Panc1 (cell line): ENCODE results near the gene SLC10A3. TPM values are rescaled to one million over a fixed set of nuclear protein-coding genes. Genes with fewer than 3 reads are reported as not detected.

Experiments
- ATAC-seq: fragments of 200-7000 bp; cut with Tn5 transposase; 2 replicates; pipeline ENCODE4 v1.9.1; 2020; ENCODE audit warnings: mild to moderate bottlenecking, moderate library complexity
- BruUV-seq: library from RNA; stranded (reverse); fragments of 400-500 nt; replicated peaks from 2 replicates; lab custom pipeline; 2021; lab: Mats Ljungman, UMichigan
- CTCF ChIA-PET: fragments of 300-600 bp; sonication (Branson Sonifier 250); formaldehyde crosslinking; loops from one replicate; lab custom pipeline; 2022; ENCODE audit warnings: antibody characterized with exemption; lab: Charles Lee
- POLR2A ChIA-PET: fragments of 300-600 bp; sonication (Branson Sonifier 250); formaldehyde crosslinking; loops from one replicate; lab custom pipeline; 2022; ENCODE audit warnings: antibody characterized with exemption; lab: Charles Lee
- DNase-seq: peaks from one replicate; pipeline ENCODE4 v3.0.0-alpha.2; 2010; ENCODE audit warnings: low read depth, low spot score
- H3K27ac ChIP-seq: 2 replicates; pipeline ENCODE4 v1.5.1; 2011; ENCODE audit warnings: mild to moderate bottlenecking, low read length, inconsistent platforms
- H3K27me3 ChIP-seq: fragments of 200-500 bp; sonication (Bioruptor generic); 2 replicates; pipeline ENCODE4 v1.6.0; 2014; ENCODE audit warnings: low read length, inconsistent platforms; ENCODE audit not compliant: control insufficient read depth, insufficient read depth
- H3K36me3 ChIP-seq: fragments of 200-500 bp; sonication (Bioruptor generic); 2 replicates; pipeline ENCODE4 v1.5.1; 2014; ENCODE audit warnings: inconsistent platforms, mild to moderate bottlenecking, low read length, moderate library complexity; ENCODE audit not compliant: control insufficient read depth, insufficient read depth
- H3K4me1 ChIP-seq: 2 replicates; pipeline ENCODE4 v1.5.1; 2011; ENCODE audit warnings: inconsistent platforms, mild to moderate bottlenecking, low read length, moderate library complexity; ENCODE audit not compliant: control insufficient read depth, insufficient read depth
- H3K4me3 ChIP-seq, 2 experiments: 2 replicates each; pipeline ENCODE4 v1.5.1; 2011 to 2012; ENCODE audit warnings: low read depth in 2 of 2, low read length in 2 of 2, mild to moderate bottlenecking in 2 of 2, inconsistent platforms in 1 of 2, moderate library complexity in 1 of 2
- H3K9me3 ChIP-seq: fragments of 200-500 bp; sonication (Bioruptor generic); 2 replicates; pipeline ENCODE4 v1.5.1; 2014; ENCODE audit warnings: low read depth, mild to moderate bottlenecking, inconsistent platforms, low read length, moderate library complexity; ENCODE audit not compliant: control insufficient read depth, insufficient read depth
- CTCF ChIP-seq: fragments of 450-650 bp; IDR thresholded peaks from 2 replicates; pipeline ENCODE4 v1.5.1; 2017; ENCODE audit warnings: mild to moderate bottlenecking
- POLR2AphosphoS5 ChIP-seq: IDR thresholded peaks from 2 replicates; pipeline ENCODE4 v1.6.1; 2012; ENCODE audit warnings: mild to moderate bottlenecking, low read depth, low read length, moderate library complexity
- REST ChIP-seq, 2 experiments: IDR thresholded peaks; 2 replicates each; pipeline ENCODE4 v1.6.1; 2011 to 2012; ENCODE audit warnings: low read depth in 2 of 2, control low read depth in 1 of 2, low read length in 1 of 2, mild to moderate bottlenecking in 1 of 2, moderate library complexity in 1 of 2; ENCODE audit not compliant: insufficient read depth in 1 of 2
- SIN3A ChIP-seq: IDR thresholded peaks from 2 replicates; pipeline ENCODE4 v1.6.1; 2012; ENCODE audit warnings: low read depth, mild to moderate bottlenecking, low read length, moderate library complexity, borderline replicate concordance; ENCODE audit not compliant: insufficient read depth
- TCF7L2 ChIP-seq: IDR thresholded peaks from 2 replicates; pipeline ENCODE4 v1.6.1; 2011; ENCODE audit warnings: mild to moderate bottlenecking, low read depth, low read length, inconsistent platforms
- in situ Hi-C: cut with HindIII; loops from 2 replicates; pipeline ENCODE4 v1.10.0; 2016; ENCODE audit warnings: low sequenced_read_pairs, low pct_unique_long_range_greater_than_20kb
- intact Hi-C: fragments of 100-400 bp; cut with micrococcal nuclease; formaldehyde crosslinking; loops from one replicate; pipeline ENCODE4 v1.10.0; 2022; ENCODE audit not compliant: unreplicated experiment
- microRNA-seq: library from miRNA; unstranded; fragments of <30 nt; microRNA quantifications from one replicate; pipeline ENCODE4 v1.1.0, GENCODE V29; 2020; ENCODE audit not compliant: unreplicated experiment
- total RNA-seq: library from RNA; stranded (reverse); gene quantifications from one replicate; pipeline ENCODE4 v1.2.1, GENCODE V29; 2021; ENCODE audit not compliant: unreplicated experiment

Gene SLC10A3
- total RNA-seq, 1 experiment from 2014 or later = 64.1 TPM

- ChIA-PET POLR2A (no interaction called here), CTCF (interaction anchor here (0.5 kb wide), 1 partner anchor 8 kb away, joined by 5 read pairs; no protein-coding TSS in a partner anchor)
- H3K27me3 ChIP-seq = no peaks in the 10 kb centered on the region
- peak overlapping the region; percentile 93 for H3K27ac ChIP-seq
- TF ChIP-seq TCF7L2 (no peak), SIN3A (0 out of 2 replicates have a peak, but pooled peaks have one; percentile 10), CTCF (no peak), POLR2AphosphoS5 (no peak), REST (IDR thresholded peaks at IDR 0.05; ENCODE audit: insufficient read depth in 1 of 2, low read depth in 2 of 2, low read length in 1 of 2) (peak in 1 of 2 experiments; percentile 18; a peak in 1 of 4 replicates)
- DNase-seq (no peak), ATAC-seq (no peak)
- H3K36me3 ChIP-seq = no peaks in the 10 kb centered on the region
- H3K4me1 ChIP-seq = peaks cover 22% of the 10 kb centered on the region
- BruUV-seq = TSS peak; percentile 24
- H3K4me3 ChIP-seq = peak overlapping the region; percentile 87 to 90
- intact Hi-C loops (no loop called here), in situ Hi-C loops (no loop called here)
- no peaks in the 10 kb centered on the region for H3K9me3 ChIP-seq
These were observed 52.2 kb downstream of the SLC10A3 start for GRCh38 chrX:154437971-154438893.

Small RNA genes lying within 50 kb of the gene (microRNA-seq; reads per million reads assigned to microRNA genes)
- 10.5 reads per million, percentile 30 among the genes with 10 or more reads in this experiment for gene MIR6858

Other genes with a start within 250 kb of the SLC10A3 start
- gene OPN1MW3, start 233.0 kb downstream of the SLC10A3 start, total RNA-seq = not detected
- gene TEX28, start 195.5 kb downstream of the SLC10A3 start, total RNA-seq = not detected
- not detected for gene TKTL1, start 194.8 kb downstream of the SLC10A3 start, total RNA-seq
- gene FLNA, start 116.0 kb downstream of the SLC10A3 start, total RNA-seq = 920 TPM
- 178 TPM for gene EMD, start 111.3 kb downstream of the SLC10A3 start, total RNA-seq
- gene RPL10, start 92.3 kb downstream of the SLC10A3 start, total RNA-seq = 2,466 TPM
- gene DNASE1L1, start 81.4 kb downstream of the SLC10A3 start, total RNA-seq = 60.4 TPM
- gene TAFAZZIN, start 79.1 kb downstream of the SLC10A3 start, total RNA-seq = 113 TPM
- gene ATP6AP1, start 62.0 kb downstream of the SLC10A3 start, total RNA-seq = 221 TPM
- gene GDI1, start 53.5 kb downstream of the SLC10A3 start, total RNA-seq = 317 TPM
- 225 TPM for gene FAM50A, start 46.5 kb downstream of the SLC10A3 start, total RNA-seq
- gene PLXNA3, start 32.3 kb downstream of the SLC10A3 start, total RNA-seq = 128 TPM
- 175 TPM for gene LAGE3, start 11.3 kb downstream of the SLC10A3 start, total RNA-seq
- 65.4 TPM for gene UBL4A, start 4.0 kb downstream of the SLC10A3 start, total RNA-seq
- 88.8 TPM for gene FAM3A, start 25.6 kb upstream of the SLC10A3 start, total RNA-seq
- gene G6PD, start 56.2 kb upstream of the SLC10A3 start, total RNA-seq = 615 TPM
- gene IKBKG, start 57.0 kb upstream of the SLC10A3 start, total RNA-seq = 76.3 TPM
- not detected for gene CTAG1A, start 94.5 kb upstream of the SLC10A3 start, total RNA-seq
- not detected for gene CTAG1B, start 128.7 kb upstream of the SLC10A3 start, total RNA-seq
- not detected for gene CTAG2, start 162.9 kb upstream of the SLC10A3 start, total RNA-seq